ENCODE data around the gene RAD51B.

DNA sequence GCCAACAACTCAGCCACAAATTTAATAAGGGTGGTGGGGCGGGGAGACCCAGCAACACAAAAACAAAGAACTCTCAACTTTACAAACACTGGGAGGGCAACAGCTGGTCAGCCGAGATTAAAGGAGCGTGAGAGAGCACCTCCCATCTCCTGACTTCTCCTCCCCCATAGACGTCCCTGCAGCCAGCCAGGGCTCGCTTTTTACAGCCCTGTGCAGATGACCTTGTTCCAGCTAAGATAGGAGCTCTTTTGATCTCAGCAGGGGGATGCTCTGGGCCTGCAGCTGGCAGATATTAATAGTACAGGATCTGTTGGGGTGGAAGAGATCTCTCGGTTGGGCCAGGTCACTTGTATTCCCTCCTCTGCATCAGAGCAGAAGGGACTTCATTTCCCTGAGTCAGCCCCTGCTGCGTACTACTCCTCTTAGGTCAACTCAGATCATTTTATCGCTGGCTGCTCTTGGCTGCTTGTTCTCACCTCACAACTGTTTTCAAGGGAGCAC, 475.8 kb downstream of the RAD51B start:
- TF ChIP-seq, protein P1, sequence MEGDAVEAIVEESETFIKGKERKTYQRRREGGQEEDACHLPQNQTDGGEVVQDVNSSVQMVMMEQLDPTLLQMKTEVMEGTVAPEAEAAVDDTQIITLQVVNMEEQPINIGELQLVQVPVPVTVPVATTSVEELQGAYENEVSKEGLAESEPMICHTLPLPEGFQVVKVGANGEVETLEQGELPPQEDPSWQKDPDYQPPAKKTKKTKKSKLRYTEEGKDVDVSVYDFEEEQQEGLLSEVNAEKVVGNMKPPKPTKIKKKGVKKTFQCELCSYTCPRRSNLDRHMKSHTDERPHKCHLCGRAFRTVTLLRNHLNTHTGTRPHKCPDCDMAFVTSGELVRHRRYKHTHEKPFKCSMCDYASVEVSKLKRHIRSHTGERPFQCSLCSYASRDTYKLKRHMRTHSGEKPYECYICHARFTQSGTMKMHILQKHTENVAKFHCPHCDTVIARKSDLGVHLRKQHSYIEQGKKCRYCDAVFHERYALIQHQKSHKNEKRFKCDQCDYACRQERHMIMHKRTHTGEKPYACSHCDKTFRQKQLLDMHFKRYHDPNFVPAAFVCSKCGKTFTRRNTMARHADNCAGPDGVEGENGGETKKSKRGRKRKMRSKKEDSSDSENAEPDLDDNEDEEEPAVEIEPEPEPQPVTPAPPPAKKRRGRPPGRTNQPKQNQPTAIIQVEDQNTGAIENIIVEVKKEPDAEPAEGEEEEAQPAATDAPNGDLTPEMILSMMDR (IDR thresholded peaks at IDR 0.05; ENCODE audit: poor library complexity) = no peak
- no peak for TF ChIP-seq EZH2phosphoT487 (IDR thresholded peaks at IDR 0.05; ENCODE audit: low read depth, severe bottlenecking, unreplicated experiment)

All from hepatocyte (in vitro differentiated cells).